K562 (cell line): Measurements from ENCODE around the gene RAI14.

Experiments
- CBX5 ChIP-seq: IDR thresholded peaks from 2 replicates; pipeline ENCODE4 v1.6.1; 2014; ENCODE audit warnings: low read depth, borderline replicate concordance
- CHD4 ChIP-seq: fragments of 200-600 bp; sonication (generic); IDR thresholded peaks from 3 replicates; pipeline ENCODE4 v1.6.1; 2012; ENCODE audit warnings: low read depth, mild to moderate bottlenecking, mixed read lengths, low read length, inconsistent platforms; ENCODE audit not compliant: insufficient read depth, insufficient replicate concordance, poor library complexity, severe bottlenecking
- EP300 ChIP-seq: IDR thresholded peaks from 2 replicates; pipeline ENCODE4 v1.6.1; 2012; ENCODE audit warnings: low read length, improper control_type of control experiment
- NR2C2 ChIP-seq, 2 experiments: fragments of 200-800 bp in 1 of 2; sonication (Bioruptor generic) in 1 of 2; sonication (generic) in 1 of 2; formaldehyde crosslinking in 1 of 2; IDR thresholded peaks; 2 replicates each; pipeline versions ENCODE4 v1.6.1 to v1.8.0; 2016 to 2022; ENCODE audit warnings: mild to moderate bottlenecking in 1 of 2, missing compliant biosample characterization in 1 of 2, missing genetic modification characterization in 1 of 2, missing genetic modification reagents in 1 of 2
- POLR2B ChIP-seq: fragments of 450-650 bp; IDR thresholded peaks from 2 replicates; pipeline ENCODE4 v1.6.1; 2018; ENCODE audit warnings: low read depth; ENCODE audit not compliant: partially characterized antibody
- SREBF2 ChIP-seq: sonication (generic); formaldehyde crosslinking; IDR thresholded peaks from 2 replicates; pipeline ENCODE4 v1.4.0; 2020; ENCODE audit warnings: mild to moderate bottlenecking, missing genetic modification reagents
- TOE1 ChIP-seq, 2 experiments: fragments of 450-650 bp in 1 of 2; sonication (generic) in 1 of 2; formaldehyde crosslinking in 1 of 2; IDR thresholded peaks; 2 replicates each; pipeline versions ENCODE4 v1.7.1 to v1.8.0; 2016 to 2022; ENCODE audit warnings: borderline replicate concordance in 2 of 2, mild to moderate bottlenecking in 2 of 2, antibody characterized with exemption in 1 of 2, inconsistent platforms in 1 of 2, low read depth in 1 of 2, missing genetic modification reagents in 1 of 2, moderate library complexity in 1 of 2
- ZNF431 ChIP-seq: sonication (generic); formaldehyde crosslinking; IDR thresholded peaks from 2 replicates; pipeline ENCODE4 v1.8.0; 2022; ENCODE audit warnings: mild to moderate bottlenecking, missing genetic modification reagents
- ZNF699 ChIP-seq: fragments of 250-450 bp; sonication (Bioruptor Pico); IDR thresholded peaks from 2 replicates; pipeline ENCODE4 v1.8.0; 2021; ENCODE audit warnings: mild to moderate bottlenecking, moderate library complexity; ENCODE audit not compliant: insufficient replicate concordance
- TF ChIP-seq, protein P1 (sequence below): fragments of 450-650 bp; IDR thresholded peaks from 2 replicates; pipeline ENCODE4 v1.6.1; 2016; ENCODE audit warnings: missing biosample characterization, missing genetic modification characterization
- TF ChIP-seq, protein P2 (sequence below): fragments of 450-650 bp; IDR thresholded peaks from 2 replicates; pipeline ENCODE4 v1.7.0; 2016; ENCODE audit warnings: borderline replicate concordance
- TF ChIP-seq, protein P3 (sequence below): fragments of 250-450 bp; sonication (Bioruptor Pico); IDR thresholded peaks from 2 replicates; pipeline ENCODE4 v1.9.0; 2021; ENCODE audit warnings: mild to moderate bottlenecking

DNA sequence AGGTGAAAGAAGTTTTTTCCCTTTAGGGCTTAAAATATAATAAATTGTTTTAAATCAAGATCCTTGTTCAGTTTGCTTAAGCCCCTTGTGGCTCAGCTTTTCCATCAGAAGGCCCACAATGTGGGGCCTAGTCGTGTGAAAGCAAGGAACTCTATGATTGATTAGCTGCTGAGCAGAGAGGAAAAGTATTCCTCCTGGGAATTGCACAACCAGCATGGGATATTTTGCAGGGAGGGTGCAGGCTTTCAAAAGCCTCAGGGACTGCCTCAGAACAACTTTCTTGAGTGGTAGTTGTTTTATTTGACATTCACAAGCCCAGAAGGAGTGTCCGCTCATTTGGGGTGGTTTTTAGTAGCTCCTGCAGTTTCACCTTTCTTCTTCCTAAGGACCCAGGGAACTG, 202.7 kb downstream of the RAI14 start:
- TF ChIP-seq CHD4: no peak
- TF ChIP-seq, protein P1, sequence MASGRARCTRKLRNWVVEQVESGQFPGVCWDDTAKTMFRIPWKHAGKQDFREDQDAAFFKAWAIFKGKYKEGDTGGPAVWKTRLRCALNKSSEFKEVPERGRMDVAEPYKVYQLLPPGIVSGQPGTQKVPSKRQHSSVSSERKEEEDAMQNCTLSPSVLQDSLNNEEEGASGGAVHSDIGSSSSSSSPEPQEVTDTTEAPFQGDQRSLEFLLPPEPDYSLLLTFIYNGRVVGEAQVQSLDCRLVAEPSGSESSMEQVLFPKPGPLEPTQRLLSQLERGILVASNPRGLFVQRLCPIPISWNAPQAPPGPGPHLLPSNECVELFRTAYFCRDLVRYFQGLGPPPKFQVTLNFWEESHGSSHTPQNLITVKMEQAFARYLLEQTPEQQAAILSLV: no peak
- no peak for TF ChIP-seq ZNF699 (CRISPR knock-in tag)
- TF ChIP-seq TOE1 (IDR thresholded peaks at IDR 0.05; ENCODE audit: borderline replicate concordance): no peak
- TF ChIP-seq TOE1 (CRISPR knock-in tag; IDR thresholded peaks at IDR 0.05; ENCODE audit: borderline replicate concordance, low read depth): no peak
- TF ChIP-seq, protein P2, sequence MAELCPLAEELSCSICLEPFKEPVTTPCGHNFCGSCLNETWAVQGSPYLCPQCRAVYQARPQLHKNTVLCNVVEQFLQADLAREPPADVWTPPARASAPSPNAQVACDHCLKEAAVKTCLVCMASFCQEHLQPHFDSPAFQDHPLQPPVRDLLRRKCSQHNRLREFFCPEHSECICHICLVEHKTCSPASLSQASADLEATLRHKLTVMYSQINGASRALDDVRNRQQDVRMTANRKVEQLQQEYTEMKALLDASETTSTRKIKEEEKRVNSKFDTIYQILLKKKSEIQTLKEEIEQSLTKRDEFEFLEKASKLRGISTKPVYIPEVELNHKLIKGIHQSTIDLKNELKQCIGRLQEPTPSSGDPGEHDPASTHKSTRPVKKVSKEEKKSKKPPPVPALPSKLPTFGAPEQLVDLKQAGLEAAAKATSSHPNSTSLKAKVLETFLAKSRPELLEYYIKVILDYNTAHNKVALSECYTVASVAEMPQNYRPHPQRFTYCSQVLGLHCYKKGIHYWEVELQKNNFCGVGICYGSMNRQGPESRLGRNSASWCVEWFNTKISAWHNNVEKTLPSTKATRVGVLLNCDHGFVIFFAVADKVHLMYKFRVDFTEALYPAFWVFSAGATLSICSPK: no peak
- no peak for TF ChIP-seq SREBF2 (CRISPR knock-in tag)
- no peak for TF ChIP-seq EP300
- TF ChIP-seq CBX5: no peak
- TF ChIP-seq ZNF431 (CRISPR knock-in tag): no peak
- no peak for TF ChIP-seq POLR2B
- TF ChIP-seq, protein P3, sequence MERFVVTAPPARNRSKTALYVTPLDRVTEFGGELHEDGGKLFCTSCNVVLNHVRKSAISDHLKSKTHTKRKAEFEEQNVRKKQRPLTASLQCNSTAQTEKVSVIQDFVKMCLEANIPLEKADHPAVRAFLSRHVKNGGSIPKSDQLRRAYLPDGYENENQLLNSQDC (CRISPR knock-in tag): no peak
- TF ChIP-seq NR2C2 (CRISPR knock-in tag; IDR thresholded peaks at IDR 0.05): no peak
- TF ChIP-seq NR2C2 (tag; IDR thresholded peaks at IDR 0.05): no peak
